ENCODE results near the gene LRRN4CL.

Gene LRRN4CL

GRCh38 chr11:62645946-62646824, 43.1 kb downstream of the LRRN4CL start, which contains the start of gene GANAB:
TSS of gene GANAB (minus strand) at chr11:62646613. CDS start at chr11:62646599, 14 bp downstream.
- DNase-seq = peak; percentile 96

GRCh38 chr11:62645671-62645945, 43.7 kb downstream of the LRRN4CL start:
- DNase-seq = no peak

GRCh38 chr11:62644220-62644619, 45.1 kb downstream of the LRRN4CL start:
- DNase-seq = no peak
